Peyer's patch (tissue), 4 donors: ENCODE data around the gene AGAP1. TPM values are rescaled to one million over a fixed set of nuclear protein-coding genes. Genes with fewer than 3 reads are reported as not detected.
A peak's percentile ranks its signal among the peaks of the same experiment; 100 is the strongest.

Experiments
- DNase-seq, 3 donors: peaks; one replicate each; pipeline ENCODE4 v3.0.0-alpha.2; 2017 to 2019
- H3K27ac ChIP-seq, 4 donors: fragments of 200-600 bp; sonication (generic); one replicate each; pipeline ENCODE4 v1.5.1; 2016 to 2019
- H3K27me3 ChIP-seq, 2 donors: fragments of 200-600 bp; sonication (generic); one replicate each; pipeline ENCODE4 v1.5.1; 2019
- H3K36me3 ChIP-seq, 3 donors: fragments of 200-600 bp; sonication (generic); one replicate each; pipeline ENCODE4 v1.5.1; 2016 to 2019
- H3K4me1 ChIP-seq, 4 donors: fragments of 200-600 bp; sonication (generic); one replicate each; pipeline ENCODE4 v1.5.1; 2016 to 2019
- H3K4me3 ChIP-seq, 4 donors: fragments of 200-600 bp; sonication (generic); 1 replicate in 3 of 4; 2 replicates in 1 of 4; pipeline ENCODE4 v1.5.1; 2016 to 2019; ENCODE audit warnings: mild to moderate bottlenecking in 1 of 4
- H3K9me3 ChIP-seq, 4 donors: fragments of 200-600 bp; sonication (generic); one replicate each; pipeline ENCODE4 v1.5.1; 2016 to 2019; ENCODE audit warnings: mild to moderate bottlenecking in 1 of 4
- CTCF ChIP-seq, 6 experiments: fragments of 450-650 bp in 4 of 6; fragments of 200-600 bp in 2 of 6; sonication (generic) in 1 of 6; IDR thresholded peaks; one replicate each; pipeline ENCODE4 v1.5.1; 2017 to 2019; ENCODE audit warnings: antibody characterized with exemption in 6 of 6, mild to moderate bottlenecking in 3 of 6, moderate library complexity in 1 of 6
- POLR2A ChIP-seq, 2 donors: fragments of 450-650 bp; IDR thresholded peaks; one replicate each; pipeline ENCODE4 v1.5.1; 2017; ENCODE audit warnings: antibody characterized with exemption in 2 of 2, mild to moderate bottlenecking in 2 of 2, moderate library complexity in 2 of 2
- total RNA-seq, 4 donors: library from RNA; depleted of rRNA; stranded (reverse); fragments of >200 nt; gene quantifications; one replicate each; pipeline ENCODE4 v1.1.0, GENCODE V29; 2016

Gene AGAP1
- total RNA-seq, 4 donors from 2014 or later: 55.7 to 79.1 (median 66.9) TPM

GRCh38 chr2:236051806-236052205 lies 558.0 kb downstream of the AGAP1 start:
- Histone ChIP-seq H3K27me3 (no peaks in the 10 kb centered on the region), H3K36me3 (peaks cover 0 to 27% (median 0%) of the 10 kb centered on the region in 3 donors), H3K4me3 (no peak overlapping the region), H3K27ac (no peak overlapping the region), H3K9me3 (no peaks in the 10 kb centered on the region), H3K4me1 (no peaks in the 10 kb centered on the region)
- peak in 1 of 3 donors; percentile 22 for DNase-seq
- TF ChIP-seq CTCF (IDR thresholded peaks at IDR 0.05) (no peak), POLR2A (IDR thresholded peaks at IDR 0.05) (no peak)

- Histone ChIP-seq H3K9me3 (no peaks in the 10 kb centered on the region), H3K4me3 (no peak overlapping the region), H3K27me3 (no peaks in the 10 kb centered on the region), H3K4me1 (no peaks in the 10 kb centered on the region), H3K36me3 (peaks cover 0 to 28% (median 0%) of the 10 kb centered on the region in 3 donors), H3K27ac (no peak overlapping the region)
- peak in 1 of 3 donors; percentile 24 for DNase-seq
- no peak for TF ChIP-seq POLR2A (IDR thresholded peaks at IDR 0.05)
- TF ChIP-seq CTCF (IDR thresholded peaks at IDR 0.05): no peak
Observed at GRCh38 chr2:236052206-236052605, 558.4 kb downstream of the AGAP1 start.

GRCh38 chr2:236052926-236053821 lies 559.3 kb downstream of the AGAP1 start:
- Histone ChIP-seq H3K27ac (no peak overlapping the region), H3K4me3 (no peak overlapping the region), H3K4me1 (no peaks in the 10 kb centered on the region), H3K27me3 (no peaks in the 10 kb centered on the region), H3K36me3 (peaks cover 0 to 35% (median 0%) of the 10 kb centered on the region in 3 donors), H3K9me3 (peaks cover 0 to 6% (median 0%) of the 10 kb centered on the region in 4 donors)
- peak in 1 of 3 donors; percentile 32 for DNase-seq
- TF ChIP-seq POLR2A (IDR thresholded peaks at IDR 0.05) (no peak), CTCF (IDR thresholded peaks at IDR 0.05) (no peak)

- no peak for TF ChIP-seq POLR2A (IDR thresholded peaks at IDR 0.05)
- TF ChIP-seq CTCF (IDR thresholded peaks at IDR 0.05): no peak
- Histone ChIP-seq H3K27ac (no peak overlapping the region), H3K36me3 (peaks cover 0 to 35% (median 0%) of the 10 kb centered on the region in 3 donors), H3K9me3 (peaks cover 0 to 6% (median 0%) of the 10 kb centered on the region in 4 donors), H3K4me3 (no peak overlapping the region), H3K27me3 (no peaks in the 10 kb centered on the region), H3K4me1 (no peaks in the 10 kb centered on the region)
- no peak for DNase-seq
Observed at GRCh38 chr2:236054125-236054524, 560.3 kb downstream of the AGAP1 start.

GRCh38 chr2:236054621-236055305 lies 560.9 kb downstream of the AGAP1 start:
- Histone ChIP-seq H3K36me3 (peaks cover 0 to 32% (median 0%) of the 10 kb centered on the region in 3 donors), H3K9me3 (peaks cover 0 to 6% (median 0%) of the 10 kb centered on the region in 4 donors), H3K27ac (no peak overlapping the region), H3K4me3 (no peak overlapping the region), H3K27me3 (no peaks in the 10 kb centered on the region), H3K4me1 (no peaks in the 10 kb centered on the region)
- TF ChIP-seq POLR2A (IDR thresholded peaks at IDR 0.05) (no peak), CTCF (IDR thresholded peaks at IDR 0.05) (no peak)
- DNase-seq: peak in 1 of 3 donors; percentile 6
